Progenitor cell of endocrine pancreas (in vitro differentiated cells): ENCODE results near the gene SLC29A3. TPM values are rescaled to one million over a fixed set of nuclear protein-coding genes. Genes with fewer than 3 reads are reported as not detected.

Experiments used
- DNase-seq: peaks from one replicate; pipeline ENCODE4 v3.0.0; 2021; ENCODE audit warnings: low spot score; ENCODE audit not compliant: unreplicated experiment
- H3K27ac Mint-ChIP-seq: 2 replicates; pipeline ENCODE4 v1.8.0; 2021; ENCODE audit warnings: mild to moderate bottlenecking, moderate library complexity, mixed read lengths
- H3K27me3 Mint-ChIP-seq: 2 replicates; pipeline ENCODE4 v1.8.0; 2021; ENCODE audit warnings: mixed read lengths
- H3K36me3 Mint-ChIP-seq: 2 replicates; pipeline ENCODE4 v1.8.0; 2022; ENCODE audit warnings: mixed read lengths; ENCODE audit not compliant: insufficient read depth
- H3K4me1 Mint-ChIP-seq: 2 replicates; pipeline ENCODE4 v1.8.0; 2021; ENCODE audit warnings: low read depth, mixed read lengths
- H3K4me3 Mint-ChIP-seq: 2 replicates; pipeline ENCODE4 v1.8.0; 2021; ENCODE audit warnings: low read depth, mild to moderate bottlenecking, moderate library complexity, mixed read lengths
- H3K9me3 Mint-ChIP-seq: 2 replicates; pipeline ENCODE4 v1.8.0; 2021; ENCODE audit warnings: low read depth, mixed read lengths
- total RNA-seq: library from RNA; stranded (reverse); gene quantifications from 2 replicates; pipeline ENCODE4 v1.2.1, GENCODE V29; 2021
- TF ChIP-seq, protein P1 (sequence below): fragments of 200-600 bp; sonication (generic); IDR thresholded peaks from one replicate; pipeline ENCODE4 v1.5.0; 2021; ENCODE audit warnings: antibody characterized with exemption, mild to moderate bottlenecking; ENCODE audit not compliant: unreplicated experiment

The SLC29A3 gene
- total RNA-seq, 1 donor from 2014 or later = 13.7 TPM

DNA sequence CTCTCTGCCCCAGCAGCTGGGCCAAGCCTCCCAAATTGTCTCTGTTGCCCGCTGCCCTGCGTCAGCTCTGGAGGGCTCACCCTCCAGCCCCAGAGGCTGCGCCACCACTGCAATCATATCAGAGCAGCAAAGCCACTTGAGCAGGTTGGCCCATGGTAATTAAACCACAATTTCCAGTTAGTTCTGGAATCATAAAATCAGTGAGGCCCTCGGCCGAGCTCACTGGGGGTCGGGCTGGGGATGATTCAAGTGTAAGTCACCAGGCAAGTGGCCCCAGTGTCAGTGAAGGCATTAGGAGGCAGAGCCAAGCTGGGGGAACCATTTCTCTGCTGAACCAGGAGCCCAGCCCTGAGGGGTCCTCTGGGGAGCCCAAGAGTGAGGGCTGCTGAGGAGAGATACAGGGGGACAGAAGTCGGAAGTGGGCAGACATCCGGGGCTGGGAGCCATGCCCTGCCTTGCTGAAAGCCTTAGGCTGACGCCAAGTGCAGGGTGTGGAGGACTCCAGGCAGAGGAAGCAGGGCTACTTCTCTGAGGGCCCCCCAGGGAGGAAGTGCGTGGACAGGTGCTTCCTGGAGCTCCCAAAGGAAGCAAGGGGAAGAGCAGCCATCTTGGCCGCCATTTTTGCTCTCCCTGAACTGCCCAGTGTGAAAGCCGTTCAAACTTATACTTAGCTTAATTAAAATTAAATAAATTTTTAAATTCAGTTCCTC is 29.5 kb upstream of the SLC29A3 start:
- H3K4me3 Mint-ChIP-seq = no peak overlapping the region
- H3K36me3 Mint-ChIP-seq = no peaks in the 10 kb centered on the region
- no peaks in the 10 kb centered on the region for H3K9me3 Mint-ChIP-seq
- TF ChIP-seq, protein P1, sequence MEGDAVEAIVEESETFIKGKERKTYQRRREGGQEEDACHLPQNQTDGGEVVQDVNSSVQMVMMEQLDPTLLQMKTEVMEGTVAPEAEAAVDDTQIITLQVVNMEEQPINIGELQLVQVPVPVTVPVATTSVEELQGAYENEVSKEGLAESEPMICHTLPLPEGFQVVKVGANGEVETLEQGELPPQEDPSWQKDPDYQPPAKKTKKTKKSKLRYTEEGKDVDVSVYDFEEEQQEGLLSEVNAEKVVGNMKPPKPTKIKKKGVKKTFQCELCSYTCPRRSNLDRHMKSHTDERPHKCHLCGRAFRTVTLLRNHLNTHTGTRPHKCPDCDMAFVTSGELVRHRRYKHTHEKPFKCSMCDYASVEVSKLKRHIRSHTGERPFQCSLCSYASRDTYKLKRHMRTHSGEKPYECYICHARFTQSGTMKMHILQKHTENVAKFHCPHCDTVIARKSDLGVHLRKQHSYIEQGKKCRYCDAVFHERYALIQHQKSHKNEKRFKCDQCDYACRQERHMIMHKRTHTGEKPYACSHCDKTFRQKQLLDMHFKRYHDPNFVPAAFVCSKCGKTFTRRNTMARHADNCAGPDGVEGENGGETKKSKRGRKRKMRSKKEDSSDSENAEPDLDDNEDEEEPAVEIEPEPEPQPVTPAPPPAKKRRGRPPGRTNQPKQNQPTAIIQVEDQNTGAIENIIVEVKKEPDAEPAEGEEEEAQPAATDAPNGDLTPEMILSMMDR = no peak
- no peak overlapping the region for H3K27ac Mint-ChIP-seq
- DNase-seq = no peak
- H3K4me1 Mint-ChIP-seq = no peaks in the 10 kb centered on the region
- peaks cover 3% of the 10 kb centered on the region for H3K27me3 Mint-ChIP-seq

GRCh38 chr10:71290331-71290730 is 28.7 kb upstream of the SLC29A3 start:
- no peaks in the 10 kb centered on the region for H3K4me1 Mint-ChIP-seq
- TF ChIP-seq, protein P1 = no peak
- H3K36me3 Mint-ChIP-seq = no peaks in the 10 kb centered on the region
- H3K9me3 Mint-ChIP-seq = no peaks in the 10 kb centered on the region
- DNase-seq = no peak
- H3K27me3 Mint-ChIP-seq = peaks cover 3% of the 10 kb centered on the region
- no peak overlapping the region for H3K4me3 Mint-ChIP-seq
- H3K27ac Mint-ChIP-seq = no peak overlapping the region

- Mint-ChIP-seq H3K36me3 (no peaks in the 10 kb centered on the region), H3K27me3 (peaks cover 3% of the 10 kb centered on the region), H3K4me3 (no peak overlapping the region), H3K27ac (no peak overlapping the region), H3K4me1 (no peaks in the 10 kb centered on the region), H3K9me3 (no peaks in the 10 kb centered on the region)
- no peak for DNase-seq
- TF ChIP-seq, protein P1 = no peak
Observed at GRCh38 chr10:71290806-71291527, 28.1 kb upstream of the SLC29A3 start.

GRCh38 chr10:71291528-71291900 is 27.5 kb upstream of the SLC29A3 start:
- H3K36me3 Mint-ChIP-seq = no peaks in the 10 kb centered on the region
- H3K27ac Mint-ChIP-seq = no peak overlapping the region
- no peaks in the 10 kb centered on the region for H3K9me3 Mint-ChIP-seq
- H3K4me3 Mint-ChIP-seq = no peak overlapping the region
- TF ChIP-seq, protein P1 = no peak
- no peak for DNase-seq
- H3K4me1 Mint-ChIP-seq = no peaks in the 10 kb centered on the region
- peaks cover 3% of the 10 kb centered on the region for H3K27me3 Mint-ChIP-seq

GRCh38 chr10:71292624-71293445 is 26.2 kb upstream of the SLC29A3 start:
- TF ChIP-seq, protein P1 = no peak
- H3K9me3 Mint-ChIP-seq = no peaks in the 10 kb centered on the region
- H3K36me3 Mint-ChIP-seq = no peaks in the 10 kb centered on the region
- H3K27me3 Mint-ChIP-seq = peaks cover 3% of the 10 kb centered on the region
- H3K4me3 Mint-ChIP-seq = no peak overlapping the region
- DNase-seq = no peak
- no peaks in the 10 kb centered on the region for H3K4me1 Mint-ChIP-seq
- H3K27ac Mint-ChIP-seq = no peak overlapping the region
